GM12801 (cell line): ENCODE data around the gene CYP3A5.

Source experiments
- CTCF ChIP-seq: IDR thresholded peaks from one replicate; pipeline ENCODE4 v1.5.1; 2011; ENCODE audit warnings: control low read depth; ENCODE audit not compliant: insufficient read length; ENCODE audit errors: extremely low read depth

The CYP3A5 gene

GRCh38 chr7:99648843-99649242 lies 31.0 kb downstream of the CYP3A5 start:
- TF ChIP-seq CTCF = no peak

- no peak for TF ChIP-seq CTCF
Measured at GRCh38 chr7:99645590-99645989, 34.2 kb downstream of the CYP3A5 start.

- no peak for TF ChIP-seq CTCF
Measured at GRCh38 chr7:99644431-99644830, 35.4 kb downstream of the CYP3A5 start.

- TF ChIP-seq CTCF = no peak
Measured at GRCh38 chr7:99643464-99643863, 36.3 kb downstream of the CYP3A5 start.

GRCh38 chr7:99642027-99642426 lies 37.8 kb downstream of the CYP3A5 start:
- TF ChIP-seq CTCF = no peak

GRCh38 chr7:99639267-99639666 lies 40.5 kb downstream of the CYP3A5 start:
- TF ChIP-seq CTCF = no peak

- no peak for TF ChIP-seq CTCF
Measured at GRCh38 chr7:99638731-99639130, 41.1 kb downstream of the CYP3A5 start.
